Stimulated activated CD4-positive, alpha-beta T cell treated with anti-CD3 and anti-CD28 coated beads, Interleukin-2, amount 100 ng/mL, for 48 hours (primary cell): ENCODE data around the gene SYNE3.
A peak's percentile ranks its signal among the peaks of the same experiment; 100 is the strongest.
"Not testable (repeated sequence)": the region's sequence is repeated elsewhere in the genome, so short reads cannot be mapped to it uniquely, and the experiment has no call there.

Experiments
- DNase-seq, 2 donors: peaks; one replicate each; pipeline ENCODE4 v3.0.0-alpha.2; 2020

Gene SYNE3

DNA sequence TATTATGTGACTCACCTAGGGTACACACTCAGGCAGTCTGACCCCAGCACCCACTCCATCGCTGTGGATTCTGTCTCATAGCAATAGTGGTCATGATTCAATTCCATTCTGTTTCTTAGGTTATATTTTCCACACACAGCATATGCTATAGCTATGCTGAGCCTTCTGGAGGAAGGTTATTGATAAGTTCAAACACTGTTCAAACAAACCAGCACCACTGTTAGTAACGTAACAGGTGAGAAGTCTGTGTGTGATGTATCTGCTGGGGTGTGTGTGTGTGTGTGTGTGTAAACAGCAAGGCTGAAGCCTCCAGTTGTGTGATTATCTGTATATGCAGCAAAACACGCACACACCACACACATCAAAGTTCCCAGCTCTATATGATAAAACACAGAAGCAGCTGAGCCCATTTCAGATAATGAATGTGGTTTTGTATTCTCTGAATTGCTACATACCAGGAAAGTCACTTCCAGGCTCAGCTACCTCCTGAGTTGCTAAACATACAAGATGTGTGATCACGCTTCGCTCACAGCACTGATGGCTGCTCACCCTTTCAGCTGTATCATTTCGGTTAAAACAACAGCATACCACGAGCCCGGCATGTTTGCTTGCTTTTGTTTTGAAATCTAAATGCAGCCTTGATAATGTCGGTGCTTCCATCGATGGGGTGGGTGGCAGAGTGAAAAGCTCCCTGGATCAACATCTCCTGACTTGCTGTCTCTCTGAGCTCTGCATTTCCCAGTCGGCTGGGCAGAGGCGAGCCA lies 6.8 kb upstream of the SYNE3 start:
- DNase-seq = no peak

DNA sequence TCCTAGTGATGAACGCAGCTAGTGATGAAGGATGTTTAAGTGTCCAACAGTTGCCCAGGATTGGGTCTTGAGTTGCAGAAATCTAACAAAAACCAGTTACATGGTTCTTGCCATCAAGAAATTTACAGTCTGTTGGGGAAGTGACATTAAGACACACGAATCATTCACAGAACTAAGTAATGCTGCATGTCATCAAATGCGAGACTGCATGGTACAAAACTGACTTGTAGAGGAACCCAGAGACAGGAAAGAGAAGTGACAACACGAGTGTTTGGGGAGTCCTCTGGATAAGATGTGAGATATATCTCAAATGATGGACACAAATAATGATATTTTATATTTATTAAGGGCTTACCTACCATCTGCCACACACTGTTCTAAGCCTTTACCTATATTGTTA lies 6.1 kb upstream of the SYNE3 start:
- no peak for DNase-seq

DNA sequence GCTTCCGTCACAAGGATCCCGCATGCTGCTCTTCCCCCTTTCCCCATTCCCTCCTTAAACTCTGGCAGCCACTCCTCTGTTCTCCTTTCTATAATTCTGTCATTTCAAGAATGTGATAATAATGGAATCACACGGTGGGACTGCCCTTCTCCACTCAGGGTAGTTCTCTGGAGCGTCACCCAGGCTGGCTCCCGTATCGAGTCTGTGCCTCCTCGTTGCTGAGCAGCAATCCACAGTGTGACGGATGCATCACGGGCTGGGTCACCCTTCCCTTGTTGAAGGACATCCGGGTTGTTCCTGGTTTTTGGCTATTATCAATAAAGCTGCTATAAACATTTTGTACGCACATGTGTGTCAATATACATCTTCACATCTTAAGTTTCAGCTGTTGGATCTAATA lies 5.7 kb upstream of the SYNE3 start:
- no peak for DNase-seq

DNA sequence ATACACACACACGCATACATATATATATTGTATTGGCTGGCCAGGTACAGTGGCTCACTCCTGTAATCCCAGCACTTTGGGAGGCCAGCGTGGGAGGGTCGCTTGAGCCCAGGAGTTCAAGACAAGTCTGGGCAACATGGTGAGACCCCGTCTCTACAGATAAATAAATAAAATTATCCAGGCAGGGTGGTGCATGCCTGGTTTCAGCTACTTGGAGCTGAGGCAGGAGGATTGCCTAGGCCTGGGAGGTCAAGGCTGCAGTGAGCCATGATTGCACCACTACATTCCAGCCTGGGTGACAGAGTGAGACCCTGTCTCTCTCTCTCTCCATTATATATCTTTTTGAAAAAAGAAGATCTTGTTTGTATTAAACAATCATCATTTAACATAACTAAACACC lies 4.6 kb upstream of the SYNE3 start:
- no peak for DNase-seq

DNA sequence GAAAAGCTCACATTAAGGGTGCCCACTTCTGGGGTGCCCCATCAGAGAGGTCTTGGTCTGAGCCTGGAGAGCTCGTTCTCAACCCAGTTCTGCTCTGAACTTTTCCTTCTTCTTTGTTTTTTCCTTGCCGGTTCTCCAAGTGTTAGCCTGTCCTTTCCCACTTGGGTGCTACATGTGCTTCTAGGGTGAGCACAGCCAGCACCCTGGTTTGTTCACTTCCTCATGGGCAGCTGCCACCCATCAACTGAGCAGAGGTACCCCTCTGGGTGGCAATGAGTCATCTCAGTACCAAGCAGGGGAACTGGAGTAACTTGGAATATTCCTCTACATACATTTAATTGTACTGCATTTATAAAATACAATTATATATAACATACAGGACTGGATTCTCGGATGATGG lies 3.9 kb upstream of the SYNE3 start:
- DNase-seq = no peak

DNA sequence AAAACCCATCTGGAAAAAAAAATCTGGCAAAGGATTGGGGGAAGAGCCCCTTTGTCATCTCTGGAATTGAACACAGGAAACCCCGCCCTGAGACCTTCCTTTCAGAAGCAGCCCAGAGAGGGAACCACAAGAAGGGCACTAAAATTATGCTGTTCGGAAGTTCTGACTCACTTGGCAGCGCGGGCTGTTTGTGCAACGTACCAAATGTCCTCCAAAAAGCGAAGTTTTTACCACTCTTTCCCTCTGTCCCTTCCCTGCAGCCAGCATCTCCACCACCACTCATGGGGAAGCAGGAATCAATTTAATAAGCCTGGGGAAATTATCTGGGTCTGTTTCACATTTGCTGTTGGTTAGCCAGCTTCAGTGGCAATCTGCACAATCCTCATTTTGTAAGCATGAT lies 3.2 kb upstream of the SYNE3 start:
- DNase-seq = peak in 1 of 2 donors; percentile 57

DNA sequence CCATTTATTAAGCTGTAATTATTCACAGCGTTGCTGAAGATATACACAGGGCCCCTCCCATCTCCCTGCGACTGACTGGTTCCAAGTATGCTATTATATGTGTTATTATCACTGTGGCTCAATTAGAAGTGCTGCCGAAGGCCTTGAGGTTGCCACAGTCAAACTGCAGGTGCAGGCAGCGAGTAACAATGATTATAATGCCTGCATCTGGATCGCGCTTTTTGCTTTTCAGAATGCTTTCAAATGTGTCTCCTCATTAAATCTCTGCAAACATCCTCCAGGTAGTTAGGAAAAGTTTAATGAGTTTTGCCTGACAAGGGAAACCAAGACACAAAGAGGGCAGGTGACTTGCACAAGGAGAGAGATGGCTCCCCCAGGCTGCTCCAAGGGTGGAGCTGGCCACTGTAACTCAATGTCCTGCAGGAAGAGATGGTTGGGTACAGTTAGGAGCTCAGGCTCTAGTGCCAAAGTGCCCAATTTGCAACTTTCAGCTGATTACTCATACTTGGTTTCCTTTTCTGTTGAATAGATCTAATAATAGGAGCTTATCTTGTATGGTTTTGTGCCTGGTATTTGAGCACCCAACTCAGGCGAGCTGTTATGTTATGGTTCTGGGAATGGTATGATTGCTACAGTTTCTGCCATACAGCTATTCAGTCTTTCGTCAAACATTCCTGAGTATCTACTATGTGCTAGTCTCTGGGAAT lies 1.7 kb upstream of the SYNE3 start:
- DNase-seq = no peak

DNA sequence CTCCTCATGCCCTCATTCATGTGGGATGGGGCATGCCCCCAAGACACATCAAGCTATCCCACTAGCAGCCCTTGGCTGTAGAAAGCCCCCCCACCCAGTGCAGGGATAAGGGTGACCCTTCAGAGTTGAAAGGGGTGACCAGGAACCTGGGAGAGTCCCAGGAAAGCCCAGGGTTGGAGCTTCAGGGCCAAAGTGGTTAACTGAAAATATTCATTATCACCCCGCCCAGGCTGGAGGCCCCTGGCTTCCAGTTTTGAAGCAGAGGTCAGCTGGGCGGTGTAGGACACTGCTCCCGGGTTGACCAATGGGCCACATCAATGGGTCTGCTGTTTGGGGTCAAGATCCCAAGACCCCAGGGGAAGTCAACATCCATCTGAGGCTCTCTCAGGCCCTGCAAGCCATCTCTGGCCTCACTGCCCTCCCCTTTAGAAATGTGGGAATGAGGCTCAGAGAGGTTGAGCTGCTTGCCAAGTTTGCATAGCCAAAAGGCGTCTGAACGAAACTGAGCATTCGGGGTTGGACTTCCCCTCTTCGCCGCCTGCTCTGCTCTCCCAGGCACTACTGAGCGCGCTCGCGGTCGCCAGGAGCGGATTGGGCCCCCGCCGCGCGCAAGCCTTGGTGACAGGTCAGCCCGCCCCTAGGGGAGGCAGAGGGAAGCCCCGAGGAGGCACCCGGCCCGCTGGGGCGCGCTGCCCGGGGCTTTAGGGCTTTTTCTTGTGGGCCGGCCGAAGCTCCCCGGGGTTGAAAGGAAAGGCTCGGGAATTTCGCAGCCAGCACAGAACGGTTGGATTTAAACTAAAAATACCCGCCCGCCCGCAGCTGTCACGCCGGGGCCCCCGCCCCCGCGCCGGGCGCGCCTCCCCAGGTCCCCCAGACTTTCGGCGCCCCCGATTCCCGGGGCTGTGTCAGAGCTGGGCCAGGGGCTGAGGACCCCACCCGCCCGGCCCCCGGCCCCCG lies 576 bp downstream of the SYNE3 start:
- peak; percentile 76 to 83 for DNase-seq

DNA sequence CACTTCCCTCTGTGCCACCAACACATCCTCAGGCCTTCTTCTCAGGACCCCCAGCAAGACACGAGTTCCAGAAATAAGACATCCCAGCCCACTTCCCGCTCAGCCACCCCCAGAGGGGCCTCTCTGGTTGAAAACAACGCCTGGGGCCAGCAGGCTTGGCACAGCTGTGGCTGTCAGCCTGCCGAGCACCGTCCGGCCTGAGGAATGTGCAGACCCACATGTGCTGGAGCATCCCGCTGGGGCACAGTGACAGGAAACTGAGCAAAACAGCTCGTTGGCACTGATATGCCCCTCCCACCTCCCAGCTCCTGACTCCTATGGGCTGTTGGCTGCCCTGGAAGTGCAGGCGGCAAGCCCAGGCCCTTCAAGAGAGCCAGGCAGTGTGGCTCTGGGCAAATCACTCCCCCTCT lies 1.4 kb downstream of the SYNE3 start:
- no peak for DNase-seq

DNA sequence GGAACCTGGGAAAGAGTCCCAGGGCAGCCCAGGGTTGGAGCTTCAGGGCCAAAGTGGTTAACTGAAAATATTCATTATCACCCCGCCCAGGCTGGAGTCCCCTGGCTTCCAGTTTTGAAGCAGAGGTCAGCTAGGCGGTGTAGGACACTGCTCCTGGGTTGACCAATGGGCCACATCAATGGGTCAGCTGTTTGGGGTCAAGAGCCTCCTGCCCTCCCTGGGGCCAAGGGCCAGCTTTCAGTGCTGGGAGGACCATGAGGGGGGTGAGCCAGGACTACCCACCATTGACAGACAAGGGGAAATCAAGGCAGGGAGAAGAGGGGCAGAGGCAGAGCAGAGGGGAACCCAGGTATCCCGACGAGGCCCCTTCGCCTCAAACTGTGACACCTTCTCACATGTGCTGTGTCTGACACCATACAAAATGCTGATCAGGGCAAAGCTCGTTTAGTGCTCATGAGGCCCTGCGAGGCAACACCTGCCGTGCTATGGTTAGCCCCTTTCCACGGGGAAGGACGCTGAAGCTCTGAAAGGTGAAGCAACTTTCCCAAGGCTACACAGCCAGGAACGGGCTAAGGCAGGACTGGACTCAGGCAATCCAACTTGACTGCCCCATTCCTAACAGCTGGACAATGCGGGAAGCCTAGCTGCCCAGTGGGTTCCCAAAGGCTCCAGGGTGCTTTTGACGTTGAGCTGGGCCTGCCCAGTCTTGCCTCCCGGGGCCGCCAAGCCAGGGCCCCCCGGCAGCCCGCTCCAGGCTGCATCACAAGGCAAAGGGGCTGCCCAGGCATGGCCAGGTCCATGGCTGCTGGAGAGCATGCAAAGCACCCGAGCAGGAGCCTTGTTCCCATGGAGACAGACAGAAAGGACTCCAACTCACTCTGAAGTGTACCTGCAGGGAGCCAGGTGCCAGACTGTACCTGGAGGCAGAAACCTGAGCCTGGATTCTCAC lies 2.0 kb downstream of the SYNE3 start:
- no peak for DNase-seq

DNA sequence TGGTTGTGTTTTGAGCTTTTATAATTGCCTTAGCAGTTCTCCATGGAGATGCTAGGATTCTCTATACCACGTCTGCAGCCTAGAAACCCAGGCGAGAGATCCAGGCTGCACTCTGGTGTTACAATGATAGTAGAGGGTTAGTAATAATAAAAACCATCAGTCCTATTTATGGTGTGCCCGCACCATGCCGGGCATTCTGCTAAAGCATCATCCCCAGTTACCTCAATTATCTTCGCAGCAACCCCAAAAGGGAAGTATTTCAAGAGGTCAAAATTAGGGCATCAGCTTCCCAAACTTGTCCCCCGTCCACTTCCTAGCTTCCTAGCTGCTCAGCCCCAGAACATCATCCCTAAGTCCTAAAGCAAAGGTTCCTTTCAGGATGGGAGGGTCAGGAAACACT lies 3.2 kb downstream of the SYNE3 start:
- DNase-seq = no peak

DNA sequence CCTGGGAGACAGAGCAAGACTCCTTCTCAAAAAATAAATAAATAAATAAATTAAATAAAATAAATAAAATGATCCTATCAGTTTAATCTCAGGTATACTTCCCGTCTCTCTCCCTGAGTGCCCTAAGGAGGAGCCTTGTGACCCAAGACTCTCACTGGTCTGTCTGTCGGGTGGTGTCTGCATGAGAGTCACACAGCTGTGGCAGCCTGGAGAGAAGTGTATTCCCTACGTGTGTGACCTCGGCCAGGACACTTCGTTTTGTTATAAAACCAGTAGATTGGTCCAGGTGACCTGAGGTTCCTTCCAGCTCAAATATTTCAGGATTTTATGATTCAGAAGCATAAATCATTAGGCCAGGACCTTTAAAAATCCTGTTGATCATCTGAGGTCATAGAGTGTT lies 4.8 kb downstream of the SYNE3 start:
- DNase-seq = no peak

DNA sequence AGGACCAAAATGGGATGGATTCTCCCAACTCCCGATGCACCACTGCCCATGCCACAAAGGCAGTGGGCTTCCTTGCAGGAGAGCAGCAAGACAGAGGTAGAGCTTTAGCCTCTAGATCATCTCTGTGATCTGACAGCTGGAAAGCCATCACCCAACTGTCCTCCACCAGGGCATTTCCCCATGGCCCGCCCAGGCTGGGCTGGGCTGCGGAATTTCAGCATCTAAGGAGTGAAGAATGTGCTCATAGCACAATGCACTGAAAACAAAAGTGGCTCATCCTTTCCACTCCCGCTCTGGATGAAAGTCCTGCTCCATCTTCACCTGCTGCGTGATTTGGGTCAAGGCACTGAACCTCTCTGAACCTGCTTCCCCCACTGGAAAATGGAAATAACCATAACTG lies 5.6 kb downstream of the SYNE3 start:
- DNase-seq = no peak

DNA sequence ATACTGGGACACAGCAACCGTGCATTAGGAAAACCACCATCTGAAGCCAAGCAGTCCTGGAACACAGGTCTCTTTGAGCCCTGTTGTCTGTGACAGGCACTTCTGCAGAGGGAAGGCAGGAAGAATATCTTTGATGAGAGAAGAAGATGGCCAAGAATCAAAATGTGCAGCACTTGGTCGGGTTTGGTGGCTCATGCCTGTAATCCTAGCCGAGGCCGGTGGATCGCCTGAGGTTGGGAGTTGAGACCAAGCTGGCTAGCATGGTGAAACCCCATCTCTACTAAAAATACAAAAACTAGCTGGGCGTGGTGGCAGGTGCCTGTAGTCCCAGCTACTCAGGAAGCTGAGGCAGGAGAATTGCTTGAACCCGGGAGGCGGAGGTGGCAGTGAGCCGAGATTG lies 6.1 kb downstream of the SYNE3 start:
- DNase-seq = not testable (repeated sequence)

DNA sequence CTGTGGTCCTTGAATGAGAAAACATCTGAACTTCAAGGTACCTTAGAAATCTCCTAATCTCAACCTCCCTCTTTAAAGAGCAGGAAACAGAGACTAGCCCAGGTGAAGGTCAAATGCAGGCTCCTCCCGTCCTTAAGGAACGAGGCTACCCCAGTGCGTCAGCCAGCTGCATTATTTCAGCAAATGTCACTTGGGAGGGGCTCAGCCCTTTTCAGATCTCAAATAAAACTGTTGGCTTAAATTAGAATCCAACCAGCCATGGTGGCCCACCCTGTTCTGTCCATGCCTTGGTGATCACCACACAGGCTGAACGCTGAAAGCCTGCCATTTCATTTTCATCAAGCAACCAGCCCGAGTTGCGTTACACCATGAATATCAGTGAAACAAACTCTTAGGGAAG lies 7.0 kb downstream of the SYNE3 start:
- no peak for DNase-seq

DNA sequence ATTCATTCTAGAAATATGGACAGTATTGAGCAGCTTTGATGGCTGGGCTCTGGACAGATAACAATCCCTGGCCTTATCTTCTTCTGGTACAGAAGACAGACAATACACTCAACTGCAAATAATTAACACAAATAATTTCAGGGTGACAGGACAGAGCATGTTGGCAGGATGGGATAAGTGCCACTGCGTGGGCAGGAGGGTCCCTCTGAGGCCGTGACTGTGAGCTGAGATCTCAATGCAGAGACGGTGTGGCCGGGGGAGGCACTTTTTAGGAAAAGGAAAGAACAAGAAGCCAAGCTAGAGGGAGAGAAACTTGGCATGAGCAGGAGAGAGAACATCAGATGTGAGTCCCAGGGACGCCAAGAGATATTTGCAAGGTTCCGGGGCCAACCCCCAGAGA lies 8.1 kb downstream of the SYNE3 start:
- no peak for DNase-seq

DNA sequence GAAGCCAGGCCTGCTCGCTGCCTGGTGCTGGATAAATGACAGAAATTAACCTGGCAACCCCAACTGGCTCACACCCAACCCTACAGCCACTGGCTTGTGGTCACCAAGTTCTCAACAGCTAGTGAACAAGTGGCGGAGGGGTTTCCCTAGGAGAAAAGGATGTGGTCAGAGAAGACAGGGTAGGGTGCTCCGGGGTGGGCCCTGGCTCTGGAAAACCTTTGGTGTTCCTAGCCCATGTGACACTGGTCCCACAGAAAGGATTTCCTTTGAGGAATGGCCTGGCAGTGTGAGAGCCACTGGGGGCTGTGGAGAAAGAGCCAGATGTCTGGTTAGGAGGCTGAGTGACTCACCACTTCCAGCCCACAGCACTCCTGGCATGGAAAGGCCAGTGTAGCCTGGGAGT lies 8.7 kb downstream of the SYNE3 start:
- no peak for DNase-seq

DNA sequence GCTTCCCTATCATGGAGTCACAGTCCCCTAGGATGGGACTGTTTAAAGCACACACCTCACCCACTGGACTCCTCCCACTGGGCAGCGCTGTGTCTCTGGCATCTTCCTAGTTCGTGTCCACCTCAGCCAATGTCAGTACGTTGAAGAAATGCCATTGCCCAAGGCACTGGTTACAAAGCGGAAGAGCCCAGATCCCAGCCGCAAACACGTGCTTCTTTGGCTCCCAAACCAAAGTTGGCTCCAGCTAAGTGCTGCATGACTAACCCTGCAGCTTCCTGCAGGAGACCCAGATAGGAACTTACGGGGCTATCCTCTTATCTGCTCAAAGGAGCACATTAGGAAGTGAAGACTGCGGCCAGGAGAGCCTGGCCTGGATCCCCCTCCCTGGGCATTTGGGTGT lies 9.3 kb downstream of the SYNE3 start:
- no peak for DNase-seq

DNA sequence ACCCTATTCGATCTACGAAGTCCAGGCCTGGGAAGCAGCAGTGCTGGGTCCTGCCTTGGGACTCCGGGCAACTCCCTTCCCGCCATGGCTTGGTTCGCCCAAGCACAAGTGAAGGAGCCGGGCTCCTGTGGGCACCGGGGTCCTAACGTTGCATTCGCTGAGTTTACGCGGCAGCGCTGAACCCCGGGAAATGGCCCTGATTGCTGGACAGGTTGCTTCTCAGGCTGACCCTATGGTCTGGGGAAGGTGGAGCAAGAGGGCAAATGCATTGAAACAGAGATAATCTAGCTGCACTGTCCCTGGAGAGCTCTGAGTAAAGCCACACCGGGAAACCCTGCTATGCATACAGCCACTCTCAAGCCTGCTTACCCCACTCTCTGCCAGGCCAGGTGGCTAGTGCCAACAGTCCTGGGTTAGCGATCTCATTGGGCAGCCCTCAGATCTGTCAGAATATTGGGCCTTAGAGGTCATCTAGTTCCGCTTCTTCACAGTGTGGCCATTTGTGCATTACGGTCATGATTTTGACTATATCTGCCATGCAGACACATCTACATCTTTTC lies 11.3 kb downstream of the SYNE3 start:
- no peak for DNase-seq

DNA sequence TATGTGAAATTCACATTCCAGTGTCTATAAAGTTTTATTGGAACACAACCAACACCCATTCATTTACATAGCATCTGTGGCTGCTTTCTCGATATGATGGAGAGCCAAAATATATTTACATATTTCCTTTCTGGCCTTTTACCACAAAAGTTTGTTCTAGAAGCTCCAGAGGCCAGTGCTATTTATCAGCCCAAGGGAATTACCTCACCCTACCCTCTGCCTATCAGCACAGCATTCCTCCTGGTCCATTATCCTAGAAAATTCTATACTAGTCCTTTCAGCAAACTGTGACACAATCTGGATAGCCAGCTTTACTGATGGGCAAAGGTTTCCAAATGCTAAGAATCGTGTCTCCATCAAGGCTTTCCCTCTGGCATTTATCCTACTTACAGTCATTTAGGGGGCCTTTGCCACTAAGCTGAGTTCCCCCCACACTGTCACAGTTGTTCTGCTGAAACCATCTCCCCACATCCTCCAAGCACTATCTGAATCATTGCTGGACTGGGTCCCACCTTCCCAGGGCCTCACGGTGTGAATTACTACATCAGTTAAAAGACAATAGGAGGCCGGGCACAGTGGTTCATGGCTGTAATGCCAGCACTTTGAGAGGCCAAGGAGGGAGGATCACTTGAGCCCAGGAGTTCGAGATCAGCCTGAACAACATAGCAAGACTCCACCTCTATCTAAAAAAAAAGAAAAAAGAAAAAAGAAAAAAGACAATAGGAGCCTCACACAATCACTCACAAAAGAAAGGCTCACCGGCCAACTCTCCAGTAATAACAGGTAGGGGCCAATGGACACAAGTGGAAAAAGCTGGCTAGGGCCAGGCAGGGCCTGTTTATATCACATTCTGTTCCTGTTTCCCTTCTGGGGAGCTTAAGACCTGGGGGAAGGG lies 12.1 kb downstream of the SYNE3 start:
- DNase-seq = no peak
